ENCODE results near the gene TMEM30A.

Gene TMEM30A

GRCh38 chr6:75261299-75261698, 23.3 kb downstream of the TMEM30A start:
- no peak for DNase-seq

- DNase-seq = no peak
These were observed 27.1 kb downstream of the TMEM30A start for GRCh38 chr6:75257343-75258087.

- DNase-seq = no peak
These were observed 34.0 kb downstream of the TMEM30A start for GRCh38 chr6:75250552-75250951.

GRCh38 chr6:75249837-75250236, 34.8 kb downstream of the TMEM30A start:
- DNase-seq = no peak

- no peak for DNase-seq
These were observed 38.2 kb downstream of the TMEM30A start for GRCh38 chr6:75246386-75246785.

- no peak for DNase-seq
These were observed 40.5 kb downstream of the TMEM30A start for GRCh38 chr6:75244063-75244584.

GRCh38 chr6:75243333-75244062, 41.1 kb downstream of the TMEM30A start, which contains the start of gene COX7A2:
COX7A2 (minus strand) TSS chr6:75243801; CDS start chr6:75243734, 67 bp downstream.
- peak; percentile 95 for DNase-seq

- DNase-seq = no peak
These were observed 48.0 kb downstream of the TMEM30A start for GRCh38 chr6:75236630-75237029.

GRCh38 chr6:75235271-75235670, 49.3 kb downstream of the TMEM30A start:
- DNase-seq = no peak

GRCh38 chr6:75234126-75234865, 50.3 kb downstream of the TMEM30A start:
- no peak for DNase-seq

- DNase-seq = no peak
These were observed 51.4 kb downstream of the TMEM30A start for GRCh38 chr6:75233092-75233615.

GRCh38 chr6:75230484-75231325, 53.9 kb downstream of the TMEM30A start:
- DNase-seq = no peak

- DNase-seq = no peak
These were observed 60.2 kb downstream of the TMEM30A start for GRCh38 chr6:75224303-75224926.

GRCh38 chr6:75223428-75223827, 61.2 kb downstream of the TMEM30A start:
- DNase-seq = no peak

- no peak for DNase-seq
These were observed 62.3 kb downstream of the TMEM30A start for GRCh38 chr6:75222261-75222660.

GRCh38 chr6:75221116-75221515, 63.5 kb downstream of the TMEM30A start:
- DNase-seq = no peak

- DNase-seq = no peak
These were observed 64.2 kb downstream of the TMEM30A start for GRCh38 chr6:75220357-75220756.

GRCh38 chr6:75219263-75219662, 65.3 kb downstream of the TMEM30A start:
- no peak for DNase-seq

- no peak for DNase-seq
These were observed 67.4 kb downstream of the TMEM30A start for GRCh38 chr6:75217193-75217592.

- DNase-seq = no peak
These were observed 69.3 kb downstream of the TMEM30A start for GRCh38 chr6:75215291-75215690.

GRCh38 chr6:75213732-75214131, 70.9 kb downstream of the TMEM30A start:
- DNase-seq = no peak

GRCh38 chr6:75213112-75213511, 71.5 kb downstream of the TMEM30A start:
- no peak for DNase-seq

Measured in activated effector memory CD4-positive, alpha-beta T cell treated with anti-CD3 and anti-CD28 coated beads, Interleukin-2, amount 50 U/mL, for 16 hours (primary cell).